Coronary artery (tissue), 2 donors: ENCODE results near the gene VPS16.

ENCODE experiments used
- DNase-seq: peaks from one replicate; pipeline ENCODE4 v3.0.0-alpha.2; 2017; ENCODE audit warnings: low spot score
- H3K27ac ChIP-seq, 2 donors: fragments of 200-600 bp; sonication (generic); one replicate each; pipeline ENCODE4 v1.5.1; 2016 to 2019
- H3K4me3 ChIP-seq: fragments of 200-600 bp; sonication (generic); 2 replicates; pipeline ENCODE4 v1.5.1; 2016; ENCODE audit warnings: mild to moderate bottlenecking, moderate library complexity
- CTCF ChIP-seq: fragments of 200-600 bp; sonication (generic); IDR thresholded peaks from one replicate; pipeline ENCODE4 v1.5.1; 2019; ENCODE audit warnings: antibody characterized with exemption

Gene VPS16

GRCh38 chr20:2899243-2899642 is 58.7 kb downstream of the VPS16 start:
- DNase-seq: no peak
- no peak for TF ChIP-seq CTCF
- no peak overlapping the region for H3K4me3 ChIP-seq
- H3K27ac ChIP-seq: no peak overlapping the region

GRCh38 chr20:2900845-2901592 is 60.5 kb downstream of the VPS16 start:
- no peak for TF ChIP-seq CTCF
- DNase-seq: no peak
- no peak overlapping the region for H3K27ac ChIP-seq
- H3K4me3 ChIP-seq: no peak overlapping the region

GRCh38 chr20:2902291-2902690 is 61.7 kb downstream of the VPS16 start:
- DNase-seq: no peak
- H3K27ac ChIP-seq: no peak overlapping the region
- no peak overlapping the region for H3K4me3 ChIP-seq
- TF ChIP-seq CTCF: no peak

- no peak overlapping the region for H3K27ac ChIP-seq
- no peak for DNase-seq
- no peak for TF ChIP-seq CTCF
- H3K4me3 ChIP-seq: no peak overlapping the region
Observed at GRCh38 chr20:2902818-2903217, 62.3 kb downstream of the VPS16 start.

GRCh38 chr20:2903686-2904085 is 63.1 kb downstream of the VPS16 start:
- no peak for DNase-seq
- Histone ChIP-seq H3K4me3 (no peak overlapping the region), H3K27ac (no peak overlapping the region)
- TF ChIP-seq CTCF: no peak

- Histone ChIP-seq H3K4me3 (no peak overlapping the region), H3K27ac (no peak overlapping the region)
- no peak for TF ChIP-seq CTCF
- DNase-seq: no peak
Observed at GRCh38 chr20:2907519-2907918, 67.0 kb downstream of the VPS16 start.

GRCh38 chr20:2909953-2910352 is 69.4 kb downstream of the VPS16 start:
- TF ChIP-seq CTCF: no peak
- Histone ChIP-seq H3K27ac (no peak overlapping the region), H3K4me3 (no peak overlapping the region)
- no peak for DNase-seq
